Neural cell (in vitro differentiated cells): Measurements from ENCODE around the gene FHOD3. TPM values are rescaled to one million over a fixed set of nuclear protein-coding genes. Genes with fewer than 3 reads are reported as not detected.

Source experiments
- H2AFZ ChIP-seq: fragments of 200-600, 300-800 bp; sonication (generic), shearing (Covaris generic); 2 replicates; pipeline ENCODE4 v1.6.0; 2014; ENCODE audit warnings: low read depth, mild to moderate bottlenecking, antibody characterized with exemption, low read length, moderate library complexity
- H3F3A ChIP-seq: fragments of 200-600 bp; shearing (Covaris generic); 2 replicates; pipeline ENCODE4 v1.6.1; 2016; ENCODE audit warnings: mild to moderate bottlenecking, moderate library complexity, mixed read lengths, antibody characterized with exemption, low read length; ENCODE audit not compliant: insufficient read depth, poor library complexity, severe bottlenecking
- H3K27ac ChIP-seq: fragments of 200-600, 300-800 bp; sonication (generic), shearing (Covaris generic); 2 replicates; pipeline ENCODE4 v1.5.1; 2014; ENCODE audit warnings: mild to moderate bottlenecking, low read length, moderate library complexity
- H3K27me3 ChIP-seq: fragments of 300-800, 200-600 bp; sonication (generic), shearing (Covaris generic); 2 replicates; pipeline ENCODE4 v1.6.0; 2014; ENCODE audit warnings: mild to moderate bottlenecking, low read depth, low read length, moderate library complexity; ENCODE audit not compliant: insufficient read depth
- H3K36me3 ChIP-seq: fragments of 300-800, 200-600 bp; sonication (generic), shearing (Covaris generic); 2 replicates; pipeline ENCODE4 v1.5.1; 2014; ENCODE audit warnings: mild to moderate bottlenecking, antibody characterized with exemption, low read length, moderate library complexity; ENCODE audit not compliant: insufficient read depth
- H3K4me2 ChIP-seq: fragments of 300-800, 200-600 bp; sonication (generic), shearing (Covaris generic); 2 replicates; pipeline ENCODE4 v1.6.0; 2014; ENCODE audit warnings: mild to moderate bottlenecking, low read length
- H3K4me3 ChIP-seq: fragments of 300-800, 200-600 bp; sonication (generic), shearing (Covaris generic); 2 replicates; pipeline ENCODE4 v1.5.1; 2014; ENCODE audit warnings: mild to moderate bottlenecking, low read length, moderate library complexity
- H3K79me2 ChIP-seq: fragments of 200-600 bp; shearing (Covaris generic); replicated peaks from 2 replicates; pipeline ENCODE4 v1.6.0; 2014; ENCODE audit warnings: mild to moderate bottlenecking, low read length, moderate library complexity; ENCODE audit not compliant: insufficient read depth
- H3K9ac ChIP-seq: fragments of 300-800, 200-600 bp; sonication (generic), shearing (Covaris generic); 2 replicates; pipeline ENCODE4 v1.6.1; 2016; ENCODE audit warnings: mild to moderate bottlenecking, low read length, mixed read lengths
- H3K9me2 ChIP-seq: fragments of 200-600 bp; shearing (Covaris generic); 2 replicates; pipeline ENCODE4 v1.6.1; 2016; ENCODE audit warnings: mild to moderate bottlenecking, low read length, mixed read lengths; ENCODE audit not compliant: insufficient read depth
- H3K9me3 ChIP-seq: fragments of 200-600, 300-800 bp; sonication (generic), shearing (Covaris generic); 2 replicates; pipeline ENCODE4 v1.6.1; 2016; ENCODE audit warnings: mild to moderate bottlenecking, mixed run types, low read length, moderate library complexity, mixed read lengths
- H4K20me1 ChIP-seq: fragments of 200-600 bp; shearing (Covaris generic); 2 replicates; pipeline ENCODE4 v1.6.1; 2016; ENCODE audit warnings: mild to moderate bottlenecking, mixed run types; ENCODE audit not compliant: insufficient read depth
- EP300 ChIP-seq: fragments of 450-650 bp; conservative IDR thresholded peaks from 2 replicates; pipeline ENCODE4 v1.6.1; 2014; ENCODE audit warnings: antibody characterized with exemption, mild to moderate bottlenecking, moderate library complexity; ENCODE audit not compliant: poor library complexity, severe bottlenecking
- EZH2 ChIP-seq: fragments of 200-600, 300-800 bp; shearing (Covaris generic), sonication (generic); IDR thresholded peaks from 2 replicates; pipeline ENCODE4 v1.6.1; 2014; ENCODE audit warnings: antibody characterized with exemption, low read length, borderline replicate concordance, mild to moderate bottlenecking; ENCODE audit not compliant: insufficient read depth, poor library complexity, severe bottlenecking
- MXI1 ChIP-seq: fragments of 450-650 bp; conservative IDR thresholded peaks from 2 replicates; pipeline ENCODE4 v1.6.1; 2014; ENCODE audit warnings: antibody characterized with exemption, mild to moderate bottlenecking; ENCODE audit not compliant: poor library complexity, severe bottlenecking
- POLR2AphosphoS5 ChIP-seq: IDR thresholded peaks from 2 replicates; pipeline ENCODE4 v1.6.1; 2012
- RAD21 ChIP-seq: fragments of 450-650 bp; conservative IDR thresholded peaks from 2 replicates; pipeline ENCODE4 v1.6.1; 2014; ENCODE audit warnings: antibody characterized with exemption, mild to moderate bottlenecking, moderate library complexity
- REST ChIP-seq: IDR thresholded peaks from 2 replicates; pipeline ENCODE4 v1.6.1; 2012; ENCODE audit warnings: borderline replicate concordance
- SMC3 ChIP-seq: fragments of 450-650 bp; conservative IDR thresholded peaks from 2 replicates; pipeline ENCODE4 v1.6.1; 2014; ENCODE audit warnings: antibody characterized with exemption, mild to moderate bottlenecking, moderate library complexity; ENCODE audit not compliant: poor library complexity
- TAF1 ChIP-seq: IDR thresholded peaks from 2 replicates; pipeline ENCODE4 v1.6.1; 2012; ENCODE audit warnings: low read depth
- polyA plus RNA-seq: library from polyadenylated mRNA; depleted of rRNA; stranded (reverse); fragments of >200 nt; gene quantifications from 2 replicates; pipeline ENCODE4 v1.2.3, GENCODE V29; 2014
- TF ChIP-seq, protein P1 (sequence below): fragments of 450-650 bp; IDR thresholded peaks from 2 replicates; pipeline ENCODE4 v1.5.1; 2014; ENCODE audit warnings: antibody characterized with exemption, mild to moderate bottlenecking, moderate library complexity; ENCODE audit not compliant: poor library complexity, severe bottlenecking

FHOD3 gene
- polyA plus RNA-seq, 1 donor from 2014 or later = 19.4 TPM

DNA sequence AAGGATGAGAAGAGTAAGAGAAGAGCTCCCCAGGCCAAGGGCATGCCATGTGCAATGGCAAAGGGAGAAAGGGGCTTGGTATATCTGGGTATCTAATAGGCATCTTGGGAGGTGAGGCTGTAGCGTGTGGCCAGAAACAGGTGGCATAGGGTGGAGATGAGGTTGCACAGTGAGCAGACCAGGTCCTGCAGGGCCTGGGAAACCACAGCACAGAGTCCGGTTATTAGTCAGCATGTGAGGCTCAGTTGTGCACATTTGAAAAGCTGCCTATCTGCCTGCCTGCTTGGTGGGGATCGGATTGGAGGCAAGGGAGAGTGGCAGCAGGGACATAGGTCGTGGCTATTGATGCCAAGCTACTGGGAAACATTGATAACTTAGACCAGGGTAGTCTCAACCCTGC is 340.7 kb downstream of the FHOD3 start:
- Histone ChIP-seq H3K4me3 (no peak overlapping the region), H3K9me2 (no peaks in the 10 kb centered on the region), H3K27me3 (no peaks in the 10 kb centered on the region), H2AFZ (no peak overlapping the region), H3K27ac (no peak overlapping the region), H3K9me3 (no peaks in the 10 kb centered on the region), H3F3A (no peaks in the 10 kb centered on the region), H4K20me1 (no peaks in the 10 kb centered on the region), H3K4me2 (no peak overlapping the region), H3K79me2 (no peaks in the 10 kb centered on the region), H3K36me3 (no peaks in the 10 kb centered on the region), H3K9ac (no peak overlapping the region)
- TF ChIP-seq TAF1 (no peak), SMC3 (no peak), MXI1 (no peak), REST (no peak), EZH2 (no peak), EP300 (no peak), RAD21 (no peak), POLR2AphosphoS5 (no peak)
- TF ChIP-seq, protein P1, sequence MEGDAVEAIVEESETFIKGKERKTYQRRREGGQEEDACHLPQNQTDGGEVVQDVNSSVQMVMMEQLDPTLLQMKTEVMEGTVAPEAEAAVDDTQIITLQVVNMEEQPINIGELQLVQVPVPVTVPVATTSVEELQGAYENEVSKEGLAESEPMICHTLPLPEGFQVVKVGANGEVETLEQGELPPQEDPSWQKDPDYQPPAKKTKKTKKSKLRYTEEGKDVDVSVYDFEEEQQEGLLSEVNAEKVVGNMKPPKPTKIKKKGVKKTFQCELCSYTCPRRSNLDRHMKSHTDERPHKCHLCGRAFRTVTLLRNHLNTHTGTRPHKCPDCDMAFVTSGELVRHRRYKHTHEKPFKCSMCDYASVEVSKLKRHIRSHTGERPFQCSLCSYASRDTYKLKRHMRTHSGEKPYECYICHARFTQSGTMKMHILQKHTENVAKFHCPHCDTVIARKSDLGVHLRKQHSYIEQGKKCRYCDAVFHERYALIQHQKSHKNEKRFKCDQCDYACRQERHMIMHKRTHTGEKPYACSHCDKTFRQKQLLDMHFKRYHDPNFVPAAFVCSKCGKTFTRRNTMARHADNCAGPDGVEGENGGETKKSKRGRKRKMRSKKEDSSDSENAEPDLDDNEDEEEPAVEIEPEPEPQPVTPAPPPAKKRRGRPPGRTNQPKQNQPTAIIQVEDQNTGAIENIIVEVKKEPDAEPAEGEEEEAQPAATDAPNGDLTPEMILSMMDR = no peak

DNA sequence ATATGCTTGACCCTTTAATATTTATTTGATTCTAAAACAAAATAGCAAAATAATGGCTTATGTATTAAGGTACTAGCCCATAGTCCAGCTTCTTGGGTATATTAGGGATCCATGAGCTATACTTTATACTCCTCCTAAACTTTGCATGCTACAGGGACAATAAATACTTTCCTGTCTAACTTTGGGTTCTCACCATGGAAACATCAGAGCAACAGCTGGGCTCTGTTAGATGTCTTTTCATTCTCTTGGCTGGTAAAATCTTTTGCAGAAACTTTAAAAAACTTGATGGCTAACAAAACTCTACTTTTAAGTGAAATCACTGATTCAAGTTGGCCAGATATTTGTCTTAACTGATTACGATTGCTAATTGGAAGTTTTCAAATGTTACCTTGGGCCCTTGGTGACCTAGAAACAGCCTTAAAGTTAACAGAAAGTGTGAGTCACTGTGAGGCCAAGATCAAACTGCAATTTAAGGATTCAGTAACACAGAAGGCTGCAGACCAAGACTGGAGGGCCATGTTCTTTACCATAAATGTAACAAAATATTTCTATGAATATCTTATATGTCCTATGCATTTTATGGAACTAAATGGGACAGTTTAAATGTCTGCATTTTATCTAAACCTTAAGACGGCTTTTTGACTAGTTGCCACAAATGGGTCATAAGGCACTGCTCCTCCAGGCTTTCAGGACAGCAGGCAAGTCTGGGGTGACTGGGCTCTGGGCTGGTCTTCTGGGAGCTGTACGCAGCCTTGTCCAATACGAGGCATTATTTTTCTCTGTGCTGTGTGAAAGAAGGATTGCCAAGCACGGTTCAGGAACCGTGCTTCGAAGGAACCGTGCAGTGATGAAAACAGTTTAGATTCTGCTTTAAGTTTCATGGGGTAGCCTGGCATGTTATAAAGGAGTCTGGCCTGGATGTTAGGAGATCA is 342.8 kb downstream of the FHOD3 start:
- no peak for TF ChIP-seq EZH2
- no peak for TF ChIP-seq MXI1
- no peak for TF ChIP-seq SMC3
- TF ChIP-seq EP300 = no peak
- TF ChIP-seq, protein P1 = no peak
- TF ChIP-seq TAF1 = no peak
- no peak for TF ChIP-seq RAD21
- no peak for TF ChIP-seq REST
- no peak for TF ChIP-seq POLR2AphosphoS5
- H3K9me3 ChIP-seq = no peaks in the 10 kb centered on the region
- H3K27me3 ChIP-seq = no peaks in the 10 kb centered on the region
- no peaks in the 10 kb centered on the region for H4K20me1 ChIP-seq
- H3K27ac ChIP-seq = no peak overlapping the region
- no peak overlapping the region for H3K4me3 ChIP-seq
- no peak overlapping the region for H3K9ac ChIP-seq
- no peaks in the 10 kb centered on the region for H3K79me2 ChIP-seq
- no peaks in the 10 kb centered on the region for H3K9me2 ChIP-seq
- H2AFZ ChIP-seq = no peak overlapping the region
- no peaks in the 10 kb centered on the region for H3F3A ChIP-seq
- no peaks in the 10 kb centered on the region for H3K36me3 ChIP-seq
- H3K4me2 ChIP-seq = no peak overlapping the region
